ENCODE data around the gene METRNL.

DNA sequence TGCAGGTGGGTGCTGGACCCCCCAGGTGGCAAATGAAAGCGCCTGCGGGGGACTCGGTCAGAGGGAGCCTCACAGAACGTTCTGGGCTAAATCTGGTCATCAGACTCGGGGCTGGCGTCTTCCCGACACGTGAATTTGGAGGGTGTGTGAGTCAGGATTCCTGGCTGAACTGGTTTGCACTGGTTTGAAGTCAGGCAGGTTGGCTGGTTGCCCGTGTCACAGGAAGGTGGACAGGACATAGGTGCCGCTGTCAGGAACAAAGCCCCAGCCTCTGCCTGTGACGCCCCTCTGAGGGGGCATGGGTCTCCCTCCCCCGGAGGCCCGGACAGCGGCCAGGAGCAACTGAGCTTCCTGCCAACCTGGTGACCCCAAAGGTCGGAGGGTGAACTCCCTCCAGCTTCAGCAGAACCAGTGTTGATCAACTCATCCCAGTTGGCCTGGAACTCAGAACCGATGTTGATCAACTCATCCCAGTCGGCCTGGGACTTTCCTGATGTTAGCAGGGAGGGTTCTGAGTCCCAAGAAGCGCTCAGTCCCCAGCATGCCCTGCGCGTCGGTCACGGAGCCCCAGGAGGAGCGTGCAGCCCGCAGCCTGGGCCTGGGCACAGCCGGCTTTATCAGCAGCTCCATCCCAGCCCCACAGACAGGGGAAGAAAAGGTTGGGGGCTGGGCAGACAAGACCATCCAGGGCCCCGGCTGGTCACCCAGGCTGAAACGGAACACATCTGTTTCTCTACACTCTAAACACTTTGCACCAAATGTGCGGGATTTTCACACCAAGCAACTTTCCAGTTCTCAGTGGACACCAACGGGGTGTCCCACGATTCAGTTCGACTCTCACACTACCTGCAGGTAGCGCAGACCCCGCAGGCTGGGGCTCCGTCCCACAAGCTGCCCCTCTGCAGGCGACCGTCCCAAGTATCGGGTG lies 14.4 kb upstream of the METRNL start:
- TF ChIP-seq, protein P1, sequence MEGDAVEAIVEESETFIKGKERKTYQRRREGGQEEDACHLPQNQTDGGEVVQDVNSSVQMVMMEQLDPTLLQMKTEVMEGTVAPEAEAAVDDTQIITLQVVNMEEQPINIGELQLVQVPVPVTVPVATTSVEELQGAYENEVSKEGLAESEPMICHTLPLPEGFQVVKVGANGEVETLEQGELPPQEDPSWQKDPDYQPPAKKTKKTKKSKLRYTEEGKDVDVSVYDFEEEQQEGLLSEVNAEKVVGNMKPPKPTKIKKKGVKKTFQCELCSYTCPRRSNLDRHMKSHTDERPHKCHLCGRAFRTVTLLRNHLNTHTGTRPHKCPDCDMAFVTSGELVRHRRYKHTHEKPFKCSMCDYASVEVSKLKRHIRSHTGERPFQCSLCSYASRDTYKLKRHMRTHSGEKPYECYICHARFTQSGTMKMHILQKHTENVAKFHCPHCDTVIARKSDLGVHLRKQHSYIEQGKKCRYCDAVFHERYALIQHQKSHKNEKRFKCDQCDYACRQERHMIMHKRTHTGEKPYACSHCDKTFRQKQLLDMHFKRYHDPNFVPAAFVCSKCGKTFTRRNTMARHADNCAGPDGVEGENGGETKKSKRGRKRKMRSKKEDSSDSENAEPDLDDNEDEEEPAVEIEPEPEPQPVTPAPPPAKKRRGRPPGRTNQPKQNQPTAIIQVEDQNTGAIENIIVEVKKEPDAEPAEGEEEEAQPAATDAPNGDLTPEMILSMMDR (IDR thresholded peaks at IDR 0.05) = no peak
- TF ChIP-seq POLR2AphosphoS5 (IDR thresholded peaks at IDR 0.05; ENCODE audit: insufficient read depth in 1 of 2, low read depth in 1 of 2) = peak in 1 of 2 donors; percentile 23
